GM21390 (cell line): ENCODE results near the gene RPL35.

ENCODE experiments used
- ATAC-seq: cut with Tn5 transposase; IDR thresholded peaks from one replicate; pipeline ENCODE4 v1.9.1; 2021; ENCODE audit not compliant: unreplicated experiment

RPL35 gene

DNA sequence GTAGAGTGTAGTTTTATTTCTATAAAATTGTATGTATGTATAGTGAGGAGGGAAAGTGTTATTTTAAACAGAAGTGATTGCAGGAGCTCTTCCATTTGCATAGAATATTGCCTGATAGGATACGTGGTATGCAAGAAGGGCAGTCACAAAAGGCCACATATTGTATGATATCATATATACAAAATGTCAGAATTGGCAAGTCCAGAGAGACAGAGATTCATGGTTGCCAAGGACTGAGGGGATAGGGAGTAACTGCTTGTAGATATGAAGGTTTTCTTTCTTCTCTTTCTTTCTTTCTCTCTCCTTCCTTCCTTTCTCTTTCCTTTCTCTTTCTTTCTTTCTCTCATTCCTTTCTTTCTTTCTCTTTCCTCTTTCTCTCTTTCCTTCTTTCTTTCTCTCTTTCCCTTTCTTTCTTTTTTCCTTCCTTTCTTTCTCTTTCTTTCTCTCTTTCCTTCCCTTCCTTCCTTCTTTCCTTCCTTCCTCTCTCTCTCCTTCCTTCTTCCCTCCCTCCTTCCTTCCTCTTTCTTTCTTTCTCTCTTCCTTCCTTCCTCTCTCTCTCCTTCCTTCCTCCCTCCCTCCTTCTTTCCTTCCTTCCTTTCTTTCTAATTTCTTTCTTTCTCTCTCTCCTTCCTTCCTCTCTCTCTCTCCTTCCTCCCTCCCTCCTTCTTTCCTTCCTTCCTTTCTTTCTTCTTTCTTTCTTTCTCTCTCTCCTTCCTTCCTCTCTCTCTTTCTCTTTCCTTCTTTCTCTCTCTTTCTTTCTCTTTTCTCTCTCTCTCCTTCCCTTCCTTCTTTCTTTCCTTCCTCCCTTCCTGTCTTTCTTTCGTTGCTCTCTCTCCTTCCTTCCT lies 33.0 kb downstream of the RPL35 start:
- no peak for ATAC-seq

DNA sequence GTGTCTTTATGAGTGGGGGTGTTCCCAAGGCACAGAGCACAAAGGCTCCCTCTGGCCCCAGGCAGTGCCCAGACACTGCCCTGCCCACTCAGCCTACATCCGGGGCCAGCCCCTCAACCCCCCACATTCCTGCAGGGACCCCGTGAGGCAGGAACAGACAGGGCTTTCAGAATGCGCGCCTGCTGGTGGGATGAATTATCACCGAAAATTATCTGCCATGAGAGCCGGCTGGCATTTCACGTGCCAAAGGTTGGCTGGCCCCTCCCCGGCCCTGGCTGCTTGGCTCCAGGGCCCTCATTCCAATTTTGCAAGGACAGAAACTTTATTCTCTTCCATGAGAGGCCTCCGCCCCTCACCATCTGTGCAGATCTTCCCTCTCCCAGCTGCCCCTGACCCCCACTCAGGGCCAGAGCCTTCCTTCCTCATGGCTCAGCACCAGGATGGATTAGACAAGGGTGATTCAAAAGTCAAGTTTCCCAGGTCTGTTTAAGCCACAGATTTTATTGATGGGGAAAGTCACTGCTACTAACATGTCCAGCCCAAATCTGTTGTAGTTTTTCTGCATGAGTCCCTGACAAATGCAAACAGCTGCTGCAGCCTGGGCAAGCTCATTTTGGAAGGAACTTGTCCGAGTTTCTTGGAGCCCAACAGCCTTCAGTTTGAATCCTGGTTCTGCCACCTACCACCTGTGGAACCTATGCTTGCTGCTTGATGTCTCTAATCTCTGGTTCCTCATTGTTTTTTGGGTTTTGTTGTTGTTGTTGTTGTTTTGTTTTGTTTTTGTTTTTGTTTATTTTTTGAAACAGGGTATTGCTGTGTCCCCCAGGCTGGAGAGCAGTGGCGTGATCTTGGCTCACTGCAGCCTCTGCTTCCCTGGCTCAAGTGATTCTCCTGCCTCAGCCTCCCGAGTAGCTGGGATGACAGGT lies 40.8 kb downstream of the RPL35 start:
- ATAC-seq = no peak

DNA sequence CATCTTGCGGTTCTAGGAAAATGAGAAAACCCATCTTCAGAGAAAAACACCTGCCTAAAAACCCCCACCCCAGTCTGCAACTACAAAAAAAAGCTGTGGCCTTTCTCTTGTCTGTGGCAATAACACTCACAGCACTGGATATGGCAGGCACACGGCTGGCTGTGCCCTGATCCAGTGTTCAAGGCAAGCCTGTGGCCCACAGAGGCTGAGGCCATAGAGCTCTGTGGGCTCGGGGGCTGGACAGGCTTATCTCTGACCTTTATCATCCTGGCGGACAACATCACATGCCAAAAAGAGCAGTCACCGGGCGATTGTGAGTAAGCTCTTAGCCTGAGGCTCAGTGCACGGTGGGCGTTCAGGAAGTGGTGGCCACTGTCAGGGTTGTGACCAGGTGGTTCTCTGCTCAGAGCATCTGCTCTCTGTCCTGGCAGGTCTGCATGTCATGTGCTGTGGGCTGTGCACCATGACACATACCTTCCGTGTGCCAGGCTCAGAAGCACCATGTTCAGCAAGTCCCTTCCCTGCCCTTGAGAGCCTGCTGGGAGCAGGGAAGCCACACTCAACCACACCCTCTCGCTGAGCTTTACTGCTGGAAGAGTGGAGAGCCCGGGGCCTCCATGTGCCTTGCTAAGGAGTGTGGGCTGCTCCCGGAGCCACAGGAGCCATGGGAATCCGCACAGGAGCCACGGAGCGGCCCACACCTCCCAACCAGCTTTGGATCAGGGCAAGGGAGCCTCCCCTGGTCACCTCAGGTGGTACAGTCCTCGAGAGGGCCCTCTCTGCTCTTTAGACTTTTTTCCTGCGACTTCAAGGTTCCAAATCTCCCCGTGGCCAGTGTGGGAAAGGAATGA lies 43.1 kb downstream of the RPL35 start:
- no peak for ATAC-seq

GRCh38 chr9:124815601-124816000 lies 46.2 kb downstream of the RPL35 start:
- ATAC-seq = no peak

- no peak for ATAC-seq
Measured at GRCh38 chr9:124814164-124814535, 47.6 kb downstream of the RPL35 start.

- ATAC-seq = no peak
Measured at GRCh38 chr9:124813501-124814163, 48.1 kb downstream of the RPL35 start.

GRCh38 chr9:124813041-124813440 lies 48.7 kb downstream of the RPL35 start:
- ATAC-seq = no peak

DNA sequence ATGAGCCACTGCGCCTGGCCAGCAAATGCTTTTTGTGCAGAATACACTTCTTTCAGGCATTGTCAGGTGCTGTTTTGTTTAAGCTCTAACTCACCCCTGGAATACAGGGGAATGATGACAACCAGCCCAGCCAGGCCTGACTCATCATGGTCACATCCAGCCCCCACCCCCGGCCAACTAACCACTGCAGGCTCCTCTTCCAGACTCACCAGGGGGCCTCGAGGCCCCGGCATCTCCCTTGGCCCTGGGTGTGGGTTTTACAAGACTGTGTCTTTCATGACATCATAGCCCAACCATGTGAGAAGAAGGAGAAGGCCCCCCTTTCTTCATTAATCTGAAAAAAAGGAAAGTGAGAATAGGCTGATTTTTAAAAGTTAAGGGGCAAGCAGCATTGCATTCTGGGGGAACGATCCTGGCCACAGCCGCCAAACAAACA lies 49.3 kb downstream of the RPL35 start:
- ATAC-seq = no peak

- no peak for ATAC-seq
Measured at GRCh38 chr9:124810663-124811355, 50.9 kb downstream of the RPL35 start.

DNA sequence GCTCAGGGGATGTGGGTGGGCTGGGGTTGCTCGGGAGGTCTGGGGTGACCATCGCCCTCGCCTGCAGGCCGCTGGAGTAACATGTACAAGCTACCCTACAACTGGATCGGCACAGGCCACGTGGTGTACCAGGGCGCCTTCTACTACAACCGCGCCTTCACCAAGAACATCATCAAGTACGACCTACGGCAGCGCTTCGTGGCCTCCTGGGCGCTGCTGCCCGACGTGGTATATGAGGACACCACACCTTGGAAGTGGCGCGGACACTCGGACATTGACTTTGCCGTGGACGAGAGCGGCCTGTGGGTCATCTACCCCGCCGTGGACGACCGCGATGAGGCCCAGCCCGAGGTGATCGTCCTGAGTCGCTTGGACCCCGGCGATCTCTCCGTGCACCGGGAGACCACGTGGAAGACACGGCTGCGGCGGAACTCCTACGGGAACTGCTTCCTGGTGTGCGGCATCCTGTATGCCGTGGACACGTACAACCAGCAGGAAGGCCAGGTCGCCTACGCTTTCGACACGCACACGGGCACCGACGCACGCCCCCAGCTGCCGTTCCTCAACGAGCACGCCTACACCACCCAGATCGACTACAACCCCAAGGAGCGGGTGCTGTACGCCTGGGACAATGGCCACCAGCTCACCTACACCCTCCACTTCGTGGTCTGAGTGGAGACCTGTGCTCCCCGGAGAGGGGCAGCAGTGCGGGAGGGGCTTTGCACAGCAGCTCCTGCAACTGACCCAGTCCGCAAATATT lies 51.8 kb downstream of the RPL35 start:
- no peak for ATAC-seq

DNA sequence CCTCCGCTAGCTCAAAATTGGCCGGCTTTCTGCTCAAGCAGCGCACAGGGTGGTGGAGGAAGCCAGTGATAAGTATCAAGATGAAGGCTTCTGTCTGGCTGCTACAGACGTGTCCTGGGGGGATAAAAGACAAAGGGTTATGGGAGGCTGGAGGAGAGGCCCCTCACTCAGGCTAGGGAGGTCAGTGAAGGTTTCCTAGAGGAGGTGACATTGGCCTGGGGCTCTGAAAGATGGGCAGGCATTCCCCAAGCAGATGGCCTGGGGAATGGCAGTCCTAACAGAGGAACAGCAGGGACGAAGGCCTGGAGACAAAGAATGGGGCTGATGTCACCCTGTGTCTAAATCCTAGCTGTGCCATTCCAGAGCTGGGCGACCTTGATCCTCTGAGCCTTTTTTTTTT lies 52.5 kb downstream of the RPL35 start:
- no peak for ATAC-seq

DNA sequence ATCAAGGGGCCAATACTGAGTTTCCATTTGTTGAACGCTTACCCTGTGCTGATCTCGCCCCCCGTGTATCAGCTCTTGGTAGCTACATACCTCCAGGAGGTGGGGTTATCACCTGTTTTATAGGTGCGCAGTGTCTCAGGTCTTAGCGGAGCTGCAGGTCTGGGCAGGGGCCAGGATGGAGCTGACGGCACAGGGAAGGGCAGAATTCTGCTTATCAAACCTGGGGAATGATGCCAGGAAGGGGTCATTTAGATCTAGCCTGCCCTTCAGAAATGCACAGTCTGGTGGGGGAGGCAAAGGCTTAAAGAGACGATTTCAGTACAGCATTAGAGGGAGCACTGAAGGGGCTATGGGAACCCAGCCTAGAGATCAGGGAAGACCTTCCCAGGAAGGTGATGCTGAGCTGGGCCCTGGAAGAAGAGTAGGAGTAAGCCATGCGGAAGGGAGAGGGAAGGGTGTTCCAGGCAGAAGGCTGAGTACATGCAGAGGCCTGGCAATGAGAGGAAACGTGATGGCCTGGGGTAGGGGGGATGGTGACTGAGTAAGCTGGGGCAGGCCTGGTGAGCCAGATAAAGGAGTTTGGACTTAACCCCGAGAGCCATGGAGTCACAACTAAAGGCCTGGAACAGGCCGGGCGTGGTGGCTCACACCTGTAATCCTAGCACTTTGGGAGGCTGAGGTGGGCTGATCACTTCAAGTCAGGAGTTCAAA lies 53.4 kb downstream of the RPL35 start:
- no peak for ATAC-seq
